Stimulated activated CD8-positive, alpha-beta memory T cell treated with anti-CD3 and anti-CD28 coated beads, Interleukin-15, amount 100 ng/mL, for 1 hour (primary cell): ENCODE results near the gene TOGARAM2.

Experiments
- DNase-seq: peaks from one replicate; pipeline ENCODE4 v3.0.0-alpha.2; 2020; ENCODE audit warnings: low read depth

The TOGARAM2 gene

GRCh38 chr2:29000481-29000880 is 19.4 kb downstream of the TOGARAM2 start:
- DNase-seq = no peak

DNA sequence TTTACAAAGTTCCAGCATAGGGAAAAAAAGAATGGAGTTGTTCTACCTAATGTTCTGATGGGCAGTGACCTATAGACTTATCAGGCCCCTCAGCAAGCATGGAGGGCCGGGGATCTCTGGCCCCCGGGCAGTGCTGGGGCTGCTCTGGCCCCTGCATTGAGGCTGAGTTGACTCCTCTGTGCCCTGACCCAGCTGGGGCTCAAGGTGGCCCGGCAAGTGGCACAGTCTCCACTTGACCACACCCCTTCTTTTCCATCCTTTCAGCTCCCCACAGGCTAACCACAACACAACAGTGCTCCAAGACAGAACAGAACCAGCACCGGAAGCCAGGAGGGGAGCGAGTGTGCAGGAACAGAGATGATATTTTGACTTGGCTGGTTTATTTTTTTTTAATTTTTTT is 19.9 kb downstream of the TOGARAM2 start:
- no peak for DNase-seq

DNA sequence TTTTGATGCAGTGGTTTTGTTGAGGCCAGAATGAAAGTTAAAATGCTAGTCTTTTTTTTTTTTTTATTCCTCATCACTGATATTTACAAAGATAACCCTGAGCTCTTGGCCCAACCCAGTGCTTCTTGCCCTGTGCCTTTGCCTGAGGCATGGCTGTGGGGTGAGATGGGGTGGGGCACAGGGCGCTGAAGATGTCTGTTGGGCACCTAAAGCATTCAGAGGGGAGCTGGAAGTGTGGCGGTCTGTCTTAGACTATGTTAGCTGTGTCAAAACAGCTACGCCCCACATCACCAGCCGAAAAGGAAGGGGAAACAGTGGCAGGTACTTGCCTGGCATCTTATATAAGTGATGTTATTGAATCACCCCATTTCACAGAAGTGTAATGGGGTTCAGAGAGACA is 20.7 kb downstream of the TOGARAM2 start:
- no peak for DNase-seq

DNA sequence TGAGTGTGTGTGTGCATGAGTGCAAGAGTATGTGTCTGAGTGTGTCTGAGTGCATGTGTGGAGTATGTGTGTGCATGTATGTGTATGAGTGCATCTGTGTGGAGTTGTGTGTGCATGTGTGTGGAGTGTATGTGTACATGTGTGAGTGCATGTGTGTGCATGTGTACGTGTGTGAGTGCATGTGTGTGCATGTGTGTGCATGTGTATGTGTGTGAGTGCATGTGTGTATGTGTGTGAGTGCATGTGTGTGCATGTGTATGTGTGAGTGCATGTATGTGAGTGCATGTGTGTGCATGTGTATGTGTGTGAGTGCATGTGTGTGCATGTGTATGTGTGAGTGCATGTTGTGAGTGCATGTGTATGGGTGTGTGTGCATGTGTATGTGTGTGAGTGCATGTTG is 23.7 kb downstream of the TOGARAM2 start:
- no peak for DNase-seq

GRCh38 chr2:29005331-29005730 is 24.2 kb downstream of the TOGARAM2 start:
- DNase-seq = no peak

DNA sequence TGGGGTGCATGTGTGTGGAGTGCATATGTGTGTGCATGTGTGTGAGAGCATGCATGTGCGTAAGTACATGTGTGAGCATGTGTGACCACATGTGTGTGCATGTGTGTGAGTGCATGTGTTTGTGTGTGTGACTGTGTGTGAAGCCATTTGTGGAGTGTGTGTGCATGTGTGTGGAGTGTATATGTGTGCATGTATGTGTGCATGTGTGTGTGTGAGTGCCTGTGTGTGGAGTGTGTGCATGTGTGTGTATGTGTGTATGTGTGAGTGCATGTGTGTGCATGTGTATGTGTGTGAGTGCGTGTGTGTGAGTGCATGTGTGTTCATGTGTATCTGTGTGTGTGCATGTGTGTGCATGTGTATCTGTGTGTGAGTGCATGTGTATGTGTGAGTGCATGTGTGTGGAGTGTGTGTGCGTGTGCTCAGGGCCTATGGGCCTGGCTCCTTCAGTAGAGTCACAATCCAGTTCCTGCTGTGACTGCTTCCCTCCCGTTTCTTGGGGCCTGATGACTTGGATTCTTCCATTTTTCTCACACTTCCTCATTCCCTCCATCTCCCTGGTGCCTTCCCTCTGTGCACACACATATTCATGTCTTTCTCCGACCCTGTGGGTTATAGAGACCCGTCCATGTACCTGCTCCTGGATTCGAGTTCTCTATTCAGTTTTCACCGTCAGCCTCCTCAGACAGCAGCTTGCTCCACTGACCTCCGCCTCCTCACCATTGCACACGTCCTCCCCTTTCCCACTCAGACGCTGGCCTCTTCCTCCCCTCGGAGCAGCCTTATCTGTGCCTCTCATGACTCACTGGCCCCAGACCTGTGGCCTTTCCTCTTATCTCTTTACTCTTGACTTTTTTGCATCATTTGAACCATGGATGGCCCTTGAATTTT is 25.2 kb downstream of the TOGARAM2 start:
- DNase-seq = no peak

GRCh38 chr2:29006980-29007301 is 25.8 kb downstream of the TOGARAM2 start:
- DNase-seq = no peak

- no peak for DNase-seq
Observed at GRCh38 chr2:29009270-29009669, 28.2 kb downstream of the TOGARAM2 start.

DNA sequence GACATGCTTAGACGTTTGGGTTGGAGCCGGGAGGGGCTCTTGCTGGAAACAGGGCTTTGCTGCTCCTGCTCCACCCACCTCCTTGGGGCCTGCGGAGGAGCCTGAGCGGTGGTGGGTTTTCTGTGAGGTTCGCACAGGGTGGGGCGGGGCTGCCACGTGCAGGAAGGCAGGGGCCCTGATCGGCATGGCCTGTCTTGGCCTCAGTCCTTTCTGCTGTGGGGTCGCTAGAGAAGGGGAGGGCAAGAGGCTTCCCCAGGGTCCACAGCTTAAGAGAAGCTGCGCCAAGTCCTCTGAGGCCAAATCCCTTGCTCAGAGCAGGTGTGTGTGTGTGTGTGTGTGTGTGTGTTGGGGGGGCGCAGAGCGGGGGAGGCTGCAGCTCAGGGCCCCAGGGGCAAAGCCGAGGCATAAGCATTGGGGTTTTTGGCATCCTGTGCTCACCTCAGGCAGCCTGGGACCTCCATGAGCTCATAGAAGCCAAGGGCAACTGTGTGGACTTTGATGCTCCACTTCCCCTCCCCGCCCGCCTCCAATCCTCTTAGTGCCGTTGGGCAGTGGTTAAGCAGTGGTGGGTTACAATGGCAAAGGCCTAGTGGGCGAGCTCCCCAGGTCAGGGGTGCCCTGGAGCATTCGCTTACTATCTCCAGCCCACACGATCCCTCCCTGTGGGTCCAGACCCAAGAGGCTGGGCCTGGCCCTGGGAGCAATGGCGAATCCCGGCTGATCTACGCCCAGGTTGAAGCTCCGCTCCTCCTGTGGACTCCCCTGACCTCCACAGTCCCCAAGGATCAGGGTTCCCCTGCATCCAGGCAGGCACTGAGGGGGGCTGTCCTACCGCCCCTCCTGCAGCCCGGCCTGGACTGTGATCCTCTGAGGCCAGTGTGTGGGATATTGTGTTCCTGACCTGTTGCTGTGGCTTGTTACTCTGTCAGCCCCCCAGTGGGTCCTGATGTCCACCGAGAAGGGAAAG is 28.9 kb downstream of the TOGARAM2 start:
- DNase-seq = no peak

GRCh38 chr2:29010946-29011345 is 29.8 kb downstream of the TOGARAM2 start:
- no peak for DNase-seq

DNA sequence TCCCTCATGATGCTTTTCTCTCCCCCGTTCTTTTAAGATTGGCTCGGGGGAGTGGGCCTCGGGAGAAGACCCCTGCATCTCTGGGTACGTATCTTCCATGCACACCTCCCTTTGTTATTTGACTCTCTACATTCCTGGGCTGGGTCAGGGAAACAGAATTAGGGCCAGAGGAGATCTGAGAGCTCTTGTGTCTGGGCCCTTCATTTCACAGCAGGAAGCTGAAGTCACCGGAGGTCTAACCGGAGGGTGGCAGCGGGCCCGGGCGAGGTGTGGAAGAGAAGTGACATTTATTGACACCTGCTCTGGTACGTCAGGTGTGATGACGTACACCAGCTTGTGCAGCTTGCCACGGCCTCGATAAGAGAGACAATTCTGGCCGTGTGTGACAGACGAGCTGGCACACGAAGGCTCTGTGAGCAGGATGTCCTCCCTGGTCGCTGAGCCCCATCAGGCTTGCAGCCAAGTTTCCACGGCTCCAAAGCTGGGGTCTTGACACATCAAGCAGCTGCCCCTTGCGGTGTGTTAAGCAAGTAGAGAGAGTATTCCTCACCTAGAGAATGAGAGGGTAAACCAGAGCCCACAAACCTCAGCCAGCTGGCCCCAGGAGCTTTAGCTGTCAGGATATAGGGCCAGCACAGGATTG is 30.4 kb downstream of the TOGARAM2 start:
- peak; percentile 38 for DNase-seq

DNA sequence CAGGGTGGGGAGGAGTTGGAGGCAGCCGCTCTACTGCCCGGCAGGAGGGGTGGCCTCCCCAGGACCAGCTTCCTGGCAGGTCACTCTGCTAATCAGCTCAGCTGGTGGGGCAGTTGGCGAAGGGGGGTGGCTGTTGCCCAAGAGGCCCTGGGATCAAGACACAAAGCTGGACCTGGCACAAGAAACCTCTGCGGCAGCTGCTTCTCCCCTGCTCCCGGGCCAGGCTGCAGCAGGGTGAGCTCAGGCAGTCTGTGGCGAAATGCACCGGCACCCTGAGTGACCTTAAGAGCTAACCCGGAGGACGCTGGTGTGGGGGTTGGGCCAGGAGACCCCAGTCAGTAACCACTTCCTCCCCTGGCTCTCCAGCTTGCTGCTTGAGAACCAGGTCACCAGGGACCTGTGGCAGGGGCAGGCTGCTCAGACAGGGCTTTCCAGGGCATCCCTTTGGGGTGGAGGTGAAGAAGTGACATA is 31.1 kb downstream of the TOGARAM2 start:
- DNase-seq = no peak

DNA sequence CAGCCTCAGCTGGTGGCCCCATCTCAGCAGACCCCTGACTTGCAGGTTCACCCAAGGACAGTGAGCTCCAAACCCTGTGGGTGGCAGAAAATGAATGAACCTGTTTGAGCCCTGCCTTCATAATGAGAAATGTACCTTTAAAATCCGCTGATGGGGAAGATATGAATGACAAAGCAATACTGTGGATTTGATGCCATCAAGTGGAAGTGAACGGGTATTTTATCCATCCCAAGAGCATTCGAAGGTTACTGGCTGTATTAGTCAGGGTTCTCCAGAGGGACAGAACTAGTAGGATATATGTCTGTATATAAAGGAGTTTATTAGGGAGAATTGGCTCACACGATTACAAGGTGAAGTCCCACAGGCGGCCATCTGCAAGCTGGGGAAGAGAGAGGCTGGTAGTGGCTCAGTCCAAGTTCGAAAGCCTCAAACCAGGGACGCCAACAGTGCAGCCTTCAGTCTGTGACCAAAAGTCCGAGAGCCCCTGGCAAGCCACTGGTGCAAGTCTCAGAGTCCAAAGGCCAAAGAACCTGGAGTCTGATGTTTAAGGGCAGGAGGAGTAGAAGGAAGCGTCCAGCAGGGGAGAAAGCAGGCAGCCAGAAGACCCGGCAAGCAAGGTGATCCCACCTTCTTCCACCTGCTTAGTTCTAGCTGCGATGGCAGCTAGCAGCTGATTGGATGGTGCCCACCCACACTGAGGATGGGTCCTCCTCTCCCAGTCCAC is 32.1 kb downstream of the TOGARAM2 start:
- no peak for DNase-seq

- no peak for DNase-seq
Observed at GRCh38 chr2:29014331-29014730, 33.2 kb downstream of the TOGARAM2 start.

GRCh38 chr2:29014811-29015421 is 33.8 kb downstream of the TOGARAM2 start:
- peak; percentile 38 for DNase-seq

DNA sequence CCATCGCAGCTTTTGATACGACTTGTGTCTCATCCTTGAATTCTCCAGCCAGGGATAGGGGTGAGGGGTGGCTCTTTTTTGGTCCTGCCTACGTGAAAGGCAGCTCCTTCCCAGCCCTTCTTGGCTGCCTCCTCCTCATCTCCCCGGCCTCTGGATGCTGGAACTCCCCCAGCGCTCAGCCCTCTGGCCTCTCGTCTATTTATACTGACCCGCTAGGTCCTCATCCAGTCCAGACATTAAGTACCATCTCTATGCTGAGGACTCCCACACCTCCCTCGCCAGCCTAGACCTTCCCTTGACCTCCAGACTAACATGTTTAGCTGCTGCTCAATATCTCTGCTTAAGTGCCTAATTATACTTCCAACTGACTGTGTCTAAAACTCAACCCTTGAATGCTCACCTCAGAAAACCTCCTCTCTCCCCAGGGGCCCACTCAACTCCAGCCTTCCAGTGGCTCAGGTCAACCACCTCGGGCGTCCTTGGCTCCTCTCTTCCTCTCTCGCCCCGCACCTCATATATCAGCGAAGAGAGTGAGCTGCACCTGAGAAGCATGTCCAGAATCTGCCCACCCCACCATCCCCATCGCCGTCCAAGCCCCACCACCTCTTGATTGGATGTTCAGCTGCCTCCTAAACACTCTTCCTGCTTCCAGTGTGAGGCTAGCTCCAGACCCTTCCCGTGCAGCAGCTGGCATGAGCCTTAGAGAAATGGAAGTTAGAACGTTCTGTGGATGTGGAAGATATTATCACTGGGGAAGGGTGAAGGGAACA is 34.8 kb downstream of the TOGARAM2 start:
- no peak for DNase-seq

GRCh38 chr2:29016504-29016903 is 35.4 kb downstream of the TOGARAM2 start:
- no peak for DNase-seq

DNA sequence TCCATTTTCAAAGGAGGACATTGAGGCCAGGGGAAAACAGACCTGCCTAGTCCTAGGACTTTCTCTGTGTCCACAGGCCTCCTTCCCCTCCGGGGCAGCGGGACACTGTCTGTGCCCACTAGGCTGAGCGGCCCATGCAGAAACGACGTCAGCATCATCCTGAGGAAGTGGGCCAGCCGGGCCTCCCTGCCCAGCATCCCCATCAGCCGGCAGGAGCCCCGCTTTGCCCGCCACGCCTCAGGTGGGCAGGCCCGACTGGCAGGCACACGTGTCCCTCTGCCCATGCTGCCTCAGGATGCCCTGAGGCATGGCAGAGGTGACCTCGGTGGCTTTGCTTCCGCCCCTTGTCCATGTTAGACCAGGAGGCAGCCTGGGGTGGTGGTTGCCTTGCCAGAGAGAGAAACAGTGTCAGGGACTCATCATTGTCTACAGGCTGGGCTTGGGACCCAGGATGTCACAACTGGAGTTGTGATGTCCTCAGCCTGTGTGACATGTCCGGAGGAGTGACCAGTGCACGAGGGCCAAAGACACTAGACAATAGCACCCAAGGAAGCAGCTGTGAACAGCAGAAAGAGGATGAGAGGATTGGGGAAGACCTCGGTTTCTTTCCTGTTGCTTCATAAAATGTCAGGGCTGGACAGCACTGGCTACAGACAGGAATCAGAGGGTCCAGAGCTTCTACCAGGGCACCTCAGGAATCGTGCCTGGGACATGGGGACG is 36.8 kb downstream of the TOGARAM2 start:
- DNase-seq = no peak

DNA sequence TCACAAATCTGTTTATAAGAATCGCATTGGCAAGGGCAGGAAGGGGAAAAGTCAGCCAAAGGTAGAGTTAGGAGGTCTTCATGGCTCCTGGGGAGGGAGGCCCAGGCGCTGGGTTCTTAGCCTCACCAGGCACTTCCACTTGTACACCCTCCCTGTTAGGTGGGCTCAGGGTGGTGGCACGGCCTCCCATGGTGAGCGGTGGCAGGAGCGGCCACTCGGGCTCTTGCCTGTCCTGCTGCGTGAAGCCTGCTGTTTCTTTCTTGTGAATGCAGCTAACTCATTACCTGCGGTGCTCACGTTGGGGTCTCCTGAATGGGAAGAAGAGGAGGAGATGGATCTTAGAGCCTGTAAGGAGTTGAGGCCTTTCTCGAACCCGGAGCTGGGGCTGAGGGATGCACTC is 40.8 kb downstream of the TOGARAM2 start:
- DNase-seq = no peak

DNA sequence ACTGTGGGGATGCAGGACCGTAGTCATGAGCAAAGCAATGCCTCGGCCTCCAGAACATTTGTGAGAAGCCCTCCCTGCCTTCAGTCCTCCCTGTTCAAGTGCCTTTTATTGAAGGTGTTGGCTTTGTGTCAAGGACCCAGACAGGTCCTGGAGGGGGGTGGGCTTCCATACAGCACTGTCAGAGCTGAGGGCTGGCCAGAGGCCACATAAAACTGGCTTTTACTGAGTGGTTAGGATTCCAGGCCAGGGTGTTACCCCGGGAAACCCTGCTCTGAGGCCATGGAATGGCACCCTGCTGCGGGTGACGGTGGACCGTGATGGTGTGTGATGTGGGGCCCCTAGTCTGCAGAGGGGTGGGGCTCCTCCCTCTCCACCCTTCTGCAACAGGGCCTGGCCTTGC is 41.6 kb downstream of the TOGARAM2 start:
- DNase-seq = no peak
